Activated CD8-positive, alpha-beta memory T cell treated with anti-CD3 and anti-CD28 coated beads, Interleukin-2, amount 10 ng/mL, durations not matched to agents 7 days and 5 days (primary cell): ENCODE measurements around the gene EPS15. TPM values are rescaled to one million over a fixed set of nuclear protein-coding genes. Genes with fewer than 3 reads are reported as not detected.
A peak's percentile ranks its signal among the peaks of the same experiment; 100 is the strongest.
"Not testable (repeated sequence)": the region's sequence is repeated elsewhere in the genome, so short reads cannot be mapped to it uniquely, and the experiment has no call there.

Experiments
- ATAC-seq: fragments of 150-1000 bp; cut with Tn5 transposase; one replicate; pipeline ENCODE4 v1.10.0; 2021; ENCODE audit warnings: moderate library complexity
- CTCF ChIA-PET: fragments of 350-600 bp; sonication (Branson Sonifier 250); formaldehyde crosslinking; loops from one replicate; lab custom pipeline; 2021; ENCODE audit warnings: antibody characterized with exemption; lab: Charles Lee
- DNase-seq: peaks from one replicate; pipeline ENCODE4 v3.0.0-alpha.2; 2020
- H3K27ac Mint-ChIP-seq: one replicate; pipeline ENCODE4 v1.8.0; 2021; ENCODE audit warnings: mild to moderate bottlenecking, mixed read lengths
- H3K27me3 Mint-ChIP-seq: one replicate; pipeline ENCODE4 v1.8.0; 2021; ENCODE audit warnings: mixed read lengths
- H3K36me3 Mint-ChIP-seq: one replicate; pipeline ENCODE4 v1.8.0; 2021; ENCODE audit warnings: mild to moderate bottlenecking, mixed read lengths
- H3K4me1 Mint-ChIP-seq: one replicate; pipeline ENCODE4 v1.8.0; 2021; ENCODE audit warnings: mixed read lengths
- H3K4me3 Mint-ChIP-seq: one replicate; pipeline ENCODE4 v1.8.0; 2021; ENCODE audit warnings: mild to moderate bottlenecking, moderate library complexity, mixed read lengths
- H3K9me3 Mint-ChIP-seq: one replicate; pipeline ENCODE4 v1.8.0; 2022; ENCODE audit warnings: low read depth, mixed read lengths
- total RNA-seq, 2 experiments: library from RNA; stranded (reverse); gene quantifications; one replicate each; pipeline ENCODE4 v1.2.3, GENCODE V29; 2021

EPS15 gene
- 10 to 100 TPM; 71.6 to 80.0 TPM for total RNA-seq

DNA sequence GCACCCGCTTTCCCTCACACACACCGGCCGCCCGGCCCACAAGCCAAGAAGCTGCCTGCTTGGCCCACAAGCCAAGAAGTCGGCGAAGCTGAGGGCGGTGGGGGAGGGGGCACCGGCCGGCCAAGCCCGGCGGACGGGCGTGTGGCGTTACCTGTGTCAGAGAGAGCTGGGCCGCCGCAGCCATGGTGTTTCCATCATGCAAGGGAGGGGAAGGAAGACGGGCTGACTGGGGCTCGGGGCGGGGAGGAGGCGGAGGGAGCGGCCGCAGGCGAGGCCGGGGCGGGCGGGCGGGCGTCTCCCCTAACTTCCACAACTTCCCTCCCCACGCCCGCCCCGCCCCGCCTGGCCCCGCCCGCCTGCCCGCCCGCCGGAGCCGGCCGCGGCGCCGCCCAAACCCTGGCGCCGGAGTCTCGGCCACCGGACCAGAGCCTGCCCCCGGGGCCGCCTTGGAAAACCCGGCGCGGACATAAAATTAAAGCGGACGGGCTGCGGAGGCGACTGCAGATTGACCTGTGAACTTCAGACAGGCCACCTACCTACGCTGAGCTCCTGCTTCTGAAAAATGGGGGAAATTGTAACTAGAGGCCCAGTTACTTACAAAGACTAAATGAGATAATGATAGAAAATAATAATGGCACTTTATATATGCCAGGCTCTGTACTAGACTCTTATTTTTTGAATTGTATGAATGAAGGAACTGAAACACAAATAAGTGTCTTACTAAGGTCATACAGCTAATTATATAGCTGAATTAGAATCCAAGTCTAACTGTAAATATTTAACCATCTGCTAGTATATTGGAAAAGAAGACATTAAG lies at the start of gene EPS15:
TSS of gene EPS15 (minus strand) at position 219 of the 817 bp plus-strand sequence. CDS start at position 184, 35 bp downstream.
- H3K27me3 Mint-ChIP-seq: no peaks in the 10 kb centered on the region
- H3K4me1 Mint-ChIP-seq: peaks cover 49% of the 10 kb centered on the region
- DNase-seq (peak; percentile 91), ATAC-seq (peak; percentile 79)
- peaks cover 4% of the 10 kb centered on the region for H3K36me3 Mint-ChIP-seq
- peak within 1 kb of the TSS; percentile 87 for H3K27ac Mint-ChIP-seq
- CTCF ChIA-PET: interaction anchor here (0.7 to 1.6 kb wide), 5 partner anchors 13 to 101 kb away, joined by 3 to 4 read pairs (median 3); no protein-coding TSS in a partner anchor
- peak within 1 kb of the TSS; percentile 85 for H3K4me3 Mint-ChIP-seq
- H3K9me3 Mint-ChIP-seq: no peaks in the 10 kb centered on the region

GRCh38 chr1:51568231-51568935 lies 49.3 kb upstream of the EPS15 start:
- Mint-ChIP-seq H3K27me3 (no peaks in the 10 kb centered on the region), H3K4me1 (peaks cover 40% of the 10 kb centered on the region), H3K27ac (peak overlapping the region; percentile 90), H3K4me3 (no peak overlapping the region), H3K36me3 (no peaks in the 10 kb centered on the region), H3K9me3 (no peaks in the 10 kb centered on the region)
- CTCF ChIA-PET: interaction anchor here (1.2 kb wide), 1 partner anchor 201 kb away, joined by 3 read pairs; no protein-coding TSS in a partner anchor
- DNase-seq: no peak
- no peak for ATAC-seq

GRCh38 chr1:51567653-51568052 lies 48.6 kb upstream of the EPS15 start:
- DNase-seq (no peak), ATAC-seq (no peak)
- Mint-ChIP-seq H3K27ac (no peak overlapping the region), H3K9me3 (no peaks in the 10 kb centered on the region), H3K27me3 (no peaks in the 10 kb centered on the region), H3K36me3 (no peaks in the 10 kb centered on the region), H3K4me3 (no peak overlapping the region), H3K4me1 (peaks cover 42% of the 10 kb centered on the region)
- CTCF ChIA-PET: interaction anchor here (1.2 kb wide), 1 partner anchor 201 kb away, joined by 3 read pairs; no protein-coding TSS in a partner anchor

- CTCF ChIA-PET: no interaction called here
- no peaks in the 10 kb centered on the region for H3K36me3 Mint-ChIP-seq
These were observed 47.2 kb upstream of the EPS15 start for GRCh38 chr1:51566260-51566659.

GRCh38 chr1:51565009-51565408 lies 45.9 kb upstream of the EPS15 start:
- ATAC-seq (no peak), DNase-seq (no peak)
- CTCF ChIA-PET: no interaction called here
- no peaks in the 10 kb centered on the region for H3K36me3 Mint-ChIP-seq
- no peaks in the 10 kb centered on the region for H3K9me3 Mint-ChIP-seq
- H3K4me1 Mint-ChIP-seq: peaks cover 31% of the 10 kb centered on the region
- H3K27me3 Mint-ChIP-seq: no peaks in the 10 kb centered on the region
- no peak overlapping the region for H3K4me3 Mint-ChIP-seq
- no peak overlapping the region for H3K27ac Mint-ChIP-seq

More at GRCh38 chr1:51566260-51566659, 47.2 kb upstream of the EPS15 start:
- no peaks in the 10 kb centered on the region for H3K9me3 Mint-ChIP-seq
- H3K4me1 Mint-ChIP-seq: peaks cover 42% of the 10 kb centered on the region
- DNase-seq (no peak), ATAC-seq (no peak)
- no peaks in the 10 kb centered on the region for H3K27me3 Mint-ChIP-seq
- H3K4me3 Mint-ChIP-seq: no peak overlapping the region
- H3K27ac Mint-ChIP-seq: no peak overlapping the region

- no peak for DNase-seq
- peak; percentile 57 for ATAC-seq
- Mint-ChIP-seq H3K4me1 (peaks cover 25% of the 10 kb centered on the region), H3K36me3 (no peaks in the 10 kb centered on the region), H3K27me3 (no peaks in the 10 kb centered on the region), H3K27ac (no peak overlapping the region), H3K9me3 (no peaks in the 10 kb centered on the region), H3K4me3 (no peak overlapping the region)
- CTCF ChIA-PET: no interaction called here
These were observed 45.1 kb upstream of the EPS15 start for GRCh38 chr1:51564124-51564523.

DNA sequence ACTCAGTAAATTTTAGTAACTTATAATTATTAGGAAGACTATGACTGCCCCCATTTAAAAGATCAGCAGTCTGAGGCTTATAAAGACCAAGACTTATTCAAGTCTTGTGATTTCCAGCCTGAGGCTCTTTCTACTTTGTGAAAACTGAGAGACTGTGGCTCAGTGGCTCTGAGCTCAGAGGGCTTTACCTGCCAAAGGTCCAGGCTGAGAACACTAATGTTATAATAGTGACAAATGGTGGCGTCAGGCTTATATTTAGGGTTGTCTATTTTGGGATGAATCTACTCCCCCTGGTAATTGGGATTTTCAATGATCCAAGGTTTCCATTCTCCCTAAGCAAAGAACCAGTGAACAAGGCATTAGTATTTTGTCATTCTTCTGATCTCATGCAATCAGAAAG lies 42.6 kb upstream of the EPS15 start:
- DNase-seq: no peak
- Mint-ChIP-seq H3K9me3 (no peaks in the 10 kb centered on the region), H3K4me3 (no peak overlapping the region), H3K27ac (no peak overlapping the region), H3K27me3 (peaks cover 2% of the 10 kb centered on the region), H3K4me1 (peaks cover 20% of the 10 kb centered on the region), H3K36me3 (no peaks in the 10 kb centered on the region)
- CTCF ChIA-PET: no interaction called here
- ATAC-seq: no peak

DNA sequence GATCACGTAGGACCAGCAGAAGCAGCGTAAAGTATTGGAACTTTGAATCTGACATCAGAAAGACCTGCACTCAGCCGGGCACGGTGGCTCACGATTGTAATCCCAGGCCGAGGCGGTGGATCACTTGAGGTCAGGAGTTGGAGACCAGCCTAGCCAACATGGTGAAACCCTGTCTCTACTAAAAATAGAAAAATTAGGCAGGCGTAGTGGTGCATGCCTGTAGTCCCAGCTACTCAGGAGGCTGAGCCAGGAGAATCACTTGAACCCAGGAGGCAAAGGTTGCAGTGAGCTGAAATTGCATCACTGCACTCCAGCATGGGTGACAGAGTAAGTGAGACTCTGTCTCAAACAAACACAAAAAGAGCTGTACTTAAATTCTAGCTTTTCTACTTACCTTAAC lies 41.8 kb upstream of the EPS15 start:
- CTCF ChIA-PET, H3K27me3 Mint-ChIP-seq, H3K4me3 Mint-ChIP-seq, H3K36me3 Mint-ChIP-seq, H3K9me3 Mint-ChIP-seq, DNase-seq, ATAC-seq, H3K27ac Mint-ChIP-seq: not testable (repeated sequence)
- H3K4me1 Mint-ChIP-seq: peaks cover 20% of the 10 kb centered on the region

DNA sequence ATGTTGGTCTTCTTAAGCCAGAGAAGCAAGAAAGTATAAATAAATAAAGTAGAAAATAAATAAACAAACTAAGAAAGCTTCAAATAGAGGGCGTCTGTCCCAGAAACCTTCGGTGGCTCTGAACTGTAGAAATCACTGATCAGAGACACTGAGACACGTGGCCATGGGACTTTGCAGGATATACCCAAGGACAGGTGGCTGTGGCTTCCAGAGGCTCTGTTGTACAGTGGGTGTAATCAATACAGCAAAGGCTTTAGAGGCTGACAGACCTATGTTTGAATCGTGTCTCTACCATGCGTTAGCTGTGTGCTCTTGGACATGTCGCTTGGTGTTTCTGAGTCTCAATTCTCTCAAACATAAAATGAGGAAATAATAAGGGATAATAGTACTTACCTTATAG lies 41.0 kb upstream of the EPS15 start:
- no peaks in the 10 kb centered on the region for H3K36me3 Mint-ChIP-seq
- H3K4me1 Mint-ChIP-seq: peaks cover 20% of the 10 kb centered on the region
- ATAC-seq (no peak), DNase-seq (no peak)
- CTCF ChIA-PET: no interaction called here
- H3K27ac Mint-ChIP-seq: no peak overlapping the region
- no peak overlapping the region for H3K4me3 Mint-ChIP-seq
- peaks cover 2% of the 10 kb centered on the region for H3K27me3 Mint-ChIP-seq
- H3K9me3 Mint-ChIP-seq: no peaks in the 10 kb centered on the region

GRCh38 chr1:51559501-51559900 lies 40.4 kb upstream of the EPS15 start:
- Mint-ChIP-seq H3K4me1 (peaks cover 20% of the 10 kb centered on the region), H3K9me3 (no peaks in the 10 kb centered on the region), H3K27me3 (peaks cover 2% of the 10 kb centered on the region), H3K4me3 (no peak overlapping the region), H3K27ac (no peak overlapping the region), H3K36me3 (no peaks in the 10 kb centered on the region)
- CTCF ChIA-PET: no interaction called here
- DNase-seq (no peak), ATAC-seq (no peak)

DNA sequence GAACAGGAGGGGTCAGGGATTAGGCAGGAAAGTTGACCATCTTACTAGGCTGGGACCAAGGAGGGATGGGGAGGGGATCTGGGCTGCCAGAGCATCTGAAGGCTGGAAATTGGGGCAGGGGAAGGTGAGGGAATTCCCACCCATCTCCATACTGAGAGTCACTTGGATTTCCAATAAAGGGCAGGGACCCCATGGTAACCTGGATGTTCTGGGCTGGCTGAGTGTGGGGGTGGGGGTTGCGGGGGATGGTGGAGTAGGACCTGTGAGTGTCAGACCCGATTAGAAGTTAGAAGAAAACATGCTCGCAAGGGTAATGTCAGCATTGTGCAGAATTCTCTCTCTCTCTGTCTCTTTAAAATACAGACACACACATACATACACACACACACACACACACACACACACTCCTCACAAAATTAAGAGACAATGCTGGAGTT lies 40.0 kb upstream of the EPS15 start:
- ATAC-seq: no peak
- Mint-ChIP-seq H3K36me3 (no peaks in the 10 kb centered on the region), H3K4me3 (no peak overlapping the region), H3K27ac (no peak overlapping the region), H3K9me3 (no peaks in the 10 kb centered on the region), H3K4me1 (peaks cover 20% of the 10 kb centered on the region), H3K27me3 (peaks cover 2% of the 10 kb centered on the region)
- no peak for DNase-seq
- CTCF ChIA-PET: no interaction called here

- H3K27me3 Mint-ChIP-seq: peaks cover 2% of the 10 kb centered on the region
- H3K4me1 Mint-ChIP-seq: peaks cover 17% of the 10 kb centered on the region
- CTCF ChIA-PET: no interaction called here
- H3K4me3 Mint-ChIP-seq: no peak overlapping the region
- H3K27ac Mint-ChIP-seq: no peak overlapping the region
- no peaks in the 10 kb centered on the region for H3K9me3 Mint-ChIP-seq
- H3K36me3 Mint-ChIP-seq: no peaks in the 10 kb centered on the region
- DNase-seq (peak; percentile 50), ATAC-seq (peak; percentile 70)
These were observed 39.4 kb upstream of the EPS15 start for GRCh38 chr1:51558375-51558924.

DNA sequence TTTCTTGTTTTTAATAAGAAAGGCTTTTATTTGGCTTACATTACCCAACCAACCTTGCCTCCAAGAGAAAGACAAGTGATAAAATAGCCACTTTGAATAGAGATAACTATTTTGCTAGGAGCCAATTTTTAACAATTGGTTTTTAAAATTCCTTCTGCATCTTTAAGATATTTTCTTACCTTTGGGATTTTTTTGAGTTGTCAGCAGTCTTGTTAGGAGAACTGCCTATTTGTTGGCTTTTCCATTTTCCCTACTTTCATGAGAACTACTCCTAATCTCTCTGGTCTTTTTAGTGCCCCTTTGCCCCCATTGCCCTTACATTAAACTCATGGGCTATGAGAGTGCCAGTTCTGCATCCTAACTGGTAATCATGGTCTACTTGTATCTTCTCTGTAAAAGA lies 38.1 kb upstream of the EPS15 start:
- Mint-ChIP-seq H3K27me3 (peaks cover 2% of the 10 kb centered on the region), H3K4me3 (no peak overlapping the region), H3K9me3 (peaks cover under 1% of the 10 kb centered on the region), H3K27ac (no peak overlapping the region), H3K36me3 (peaks cover 2% of the 10 kb centered on the region), H3K4me1 (peaks cover 16% of the 10 kb centered on the region)
- DNase-seq (no peak), ATAC-seq (no peak)
- CTCF ChIA-PET: no interaction called here
